ENCODE measurements around the gene HAND2.

The HAND2 gene

GRCh38 chr4:173535957-173536356, 5.9 kb upstream of the HAND2 start:
- no peak for DNase-seq

GRCh38 chr4:173535165-173535902, 5.3 kb upstream of the HAND2 start:
- DNase-seq = no peak

GRCh38 chr4:173534434-173534833, 4.4 kb upstream of the HAND2 start:
- no peak for DNase-seq

- DNase-seq = no peak
These were observed 2.9 kb upstream of the HAND2 start for GRCh38 chr4:173532725-173533511.

- no peak for DNase-seq
These were observed 1.3 kb upstream of the HAND2 start for GRCh38 chr4:173531086-173531965.

- no peak for DNase-seq
These were observed 477 bp upstream of the HAND2 start for GRCh38 chr4:173530326-173531085.

- DNase-seq = no peak
These were observed 1.4 kb downstream of the HAND2 start for GRCh38 chr4:173528378-173529321.

- DNase-seq = no peak
These were observed 2.7 kb downstream of the HAND2 start for GRCh38 chr4:173527103-173527891.

GRCh38 chr4:173526724-173527102, 3.3 kb downstream of the HAND2 start:
- DNase-seq = no peak

- DNase-seq = no peak
These were observed 4.0 kb downstream of the HAND2 start for GRCh38 chr4:173526027-173526482.

- no peak for DNase-seq
These were observed 4.7 kb downstream of the HAND2 start for GRCh38 chr4:173525118-173526011.

- DNase-seq = no peak
These were observed 5.6 kb downstream of the HAND2 start for GRCh38 chr4:173524218-173525117.

GRCh38 chr4:173522951-173523395, 7.1 kb downstream of the HAND2 start:
- DNase-seq = no peak

GRCh38 chr4:173522160-173522950, 7.7 kb downstream of the HAND2 start:
- no peak for DNase-seq

- DNase-seq = no peak
These were observed 8.4 kb downstream of the HAND2 start for GRCh38 chr4:173521467-173522159.

GRCh38 chr4:173520921-173521466, 9.0 kb downstream of the HAND2 start:
- no peak for DNase-seq
